Measurements from ENCODE around the gene WDFY2. TPM values are rescaled to one million over a fixed set of nuclear protein-coding genes. Genes with fewer than 3 reads are reported as not detected.

Gene WDFY2
- total RNA-seq, 6 donors from 2014 or later: 13.4 to 34.0 (median 18.8) TPM

DNA sequence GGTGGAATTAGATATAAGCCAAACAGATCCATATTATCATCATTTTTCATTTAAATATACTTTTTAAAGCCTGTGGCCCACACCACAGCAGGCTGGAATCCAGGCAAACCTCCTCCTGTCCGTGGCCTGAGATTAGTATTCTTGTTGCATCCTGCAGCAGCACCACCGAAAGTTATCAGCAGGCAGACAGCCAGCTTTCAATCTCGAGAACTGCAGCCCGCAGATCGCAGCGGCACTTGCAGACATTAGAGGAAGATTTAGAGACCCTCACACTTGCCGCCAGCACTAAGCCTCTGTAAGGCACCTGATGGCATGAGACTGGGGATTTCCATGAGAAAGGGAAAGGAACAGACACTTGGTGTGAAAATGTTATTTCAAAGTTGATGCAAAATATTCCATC lies 212.3 kb downstream of the WDFY2 start:
- no peak overlapping the region for H3K27ac ChIP-seq
- 90 to 95% methylated on average over 7 of the region's 7 CpGs for WGBS, 2 donors
- ATAC-seq (ENCODE audit: low FRiP score in 2 of 2) (no peak), DNase-seq (no peak)
- H3K4me1 ChIP-seq: peaks cover 7 to 16% (median 11%) of the 10 kb centered on the region in 4 donors
- no peaks in the 10 kb centered on the region for H3K9me3 ChIP-seq
- H3K36me3 ChIP-seq: no peaks in the 10 kb centered on the region
- H3K4me3 ChIP-seq: no peak overlapping the region
- H3K27me3 ChIP-seq: no peaks in the 10 kb centered on the region
- TF ChIP-seq POLR2A (IDR thresholded peaks at IDR 0.05): no peak
- TF ChIP-seq, protein P1, sequence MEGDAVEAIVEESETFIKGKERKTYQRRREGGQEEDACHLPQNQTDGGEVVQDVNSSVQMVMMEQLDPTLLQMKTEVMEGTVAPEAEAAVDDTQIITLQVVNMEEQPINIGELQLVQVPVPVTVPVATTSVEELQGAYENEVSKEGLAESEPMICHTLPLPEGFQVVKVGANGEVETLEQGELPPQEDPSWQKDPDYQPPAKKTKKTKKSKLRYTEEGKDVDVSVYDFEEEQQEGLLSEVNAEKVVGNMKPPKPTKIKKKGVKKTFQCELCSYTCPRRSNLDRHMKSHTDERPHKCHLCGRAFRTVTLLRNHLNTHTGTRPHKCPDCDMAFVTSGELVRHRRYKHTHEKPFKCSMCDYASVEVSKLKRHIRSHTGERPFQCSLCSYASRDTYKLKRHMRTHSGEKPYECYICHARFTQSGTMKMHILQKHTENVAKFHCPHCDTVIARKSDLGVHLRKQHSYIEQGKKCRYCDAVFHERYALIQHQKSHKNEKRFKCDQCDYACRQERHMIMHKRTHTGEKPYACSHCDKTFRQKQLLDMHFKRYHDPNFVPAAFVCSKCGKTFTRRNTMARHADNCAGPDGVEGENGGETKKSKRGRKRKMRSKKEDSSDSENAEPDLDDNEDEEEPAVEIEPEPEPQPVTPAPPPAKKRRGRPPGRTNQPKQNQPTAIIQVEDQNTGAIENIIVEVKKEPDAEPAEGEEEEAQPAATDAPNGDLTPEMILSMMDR (IDR thresholded peaks at IDR 0.05): no peak
- no peak for TF ChIP-seq POLR2AphosphoS5 (IDR thresholded peaks at IDR 0.05)
- TF ChIP-seq EP300 (IDR thresholded peaks at IDR 0.05): no peak

DNA sequence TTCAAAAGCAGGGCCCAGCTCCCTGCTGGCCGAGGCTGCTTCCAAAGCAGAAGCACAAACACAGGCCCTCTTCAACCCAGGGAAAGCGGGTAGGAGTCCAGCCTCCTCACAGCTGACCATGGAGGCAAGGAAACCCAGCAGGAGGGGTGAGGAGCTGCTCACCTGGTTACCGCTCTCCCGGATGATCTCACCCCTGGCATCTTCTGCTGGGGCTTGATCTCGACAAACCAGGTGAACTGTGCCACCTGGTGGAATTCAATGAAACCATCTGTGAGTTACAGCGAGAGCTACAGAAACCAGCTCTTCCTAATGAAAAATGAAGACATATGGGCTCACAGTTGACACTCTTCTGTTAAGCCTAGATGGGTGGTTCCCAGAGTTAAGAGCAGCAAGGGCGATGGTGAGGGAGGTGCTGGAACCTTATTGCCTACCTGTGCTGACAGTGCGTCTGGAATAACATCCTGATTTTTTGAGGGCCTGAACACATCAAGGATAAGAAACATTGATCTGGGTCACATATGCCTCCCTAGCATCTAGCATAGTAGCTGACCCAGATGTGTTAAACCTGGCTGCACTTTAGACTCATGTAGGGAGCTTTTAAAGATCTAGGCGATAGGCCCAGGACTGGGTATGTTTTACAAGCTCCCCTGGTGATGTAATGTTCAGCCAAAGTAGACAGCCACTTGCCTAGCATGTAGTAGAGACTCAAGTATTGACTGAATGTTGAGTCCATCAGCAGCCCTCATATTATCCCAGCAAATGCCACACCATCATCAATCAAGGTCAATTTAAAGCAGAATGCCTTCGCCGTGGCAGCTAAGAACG lies 213.6 kb downstream of the WDFY2 start:
- Histone ChIP-seq H3K4me3 (no peak overlapping the region), H3K27me3 (no peaks in the 10 kb centered on the region), H3K9me3 (no peaks in the 10 kb centered on the region), H3K27ac (no peak overlapping the region), H3K36me3 (no peaks in the 10 kb centered on the region), H3K4me1 (peaks cover 21 to 29% (median 24%) of the 10 kb centered on the region in 4 donors)
- 76 to 78% methylated on average over 10 to 12 of the region's 12 CpGs for WGBS, 2 donors
- TF ChIP-seq EP300 (IDR thresholded peaks at IDR 0.05) (no peak), POLR2AphosphoS5 (IDR thresholded peaks at IDR 0.05) (no peak), POLR2A (IDR thresholded peaks at IDR 0.05) (no peak)
- TF ChIP-seq, protein P1 (IDR thresholded peaks at IDR 0.05): peak; percentile 12 to 63 (median 46)
- peak in 1 of 2 donors; percentile 4 for ATAC-seq (ENCODE audit: low FRiP score in 2 of 2)
- DNase-seq: peak in 1 of 2 donors; percentile 53

DNA sequence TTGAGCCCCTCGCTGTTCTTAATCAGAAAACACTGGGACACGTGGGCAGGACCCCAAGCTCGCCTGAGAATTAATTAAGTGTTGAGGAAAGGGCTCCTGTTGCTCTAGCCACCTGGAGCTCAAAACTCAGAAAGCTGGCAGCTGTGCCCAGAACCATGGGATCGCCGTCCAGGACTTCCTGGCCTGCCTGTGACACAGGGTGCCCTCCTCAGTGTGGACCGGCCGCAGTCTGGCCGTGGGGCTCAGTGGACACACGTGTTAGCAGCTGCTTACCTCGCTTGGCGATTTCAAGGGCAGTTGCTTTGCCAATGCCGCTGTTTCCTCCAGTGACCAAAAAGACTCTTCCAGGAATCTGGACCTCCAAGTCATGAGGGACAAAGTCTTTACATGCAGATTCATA lies 215.0 kb downstream of the WDFY2 start:
- H3K27ac ChIP-seq: no peak overlapping the region
- WGBS, 2 donors: 95 to 98% methylated on average over 3 to 12 of the region's 12 CpGs
- peak in 1 of 2 donors; percentile 62 for DNase-seq
- H3K4me1 ChIP-seq: peaks cover 24 to 35% (median 30%) of the 10 kb centered on the region in 4 donors
- no peaks in the 10 kb centered on the region for H3K27me3 ChIP-seq
- no peak for TF ChIP-seq EP300 (IDR thresholded peaks at IDR 0.05)
- TF ChIP-seq POLR2AphosphoS5 (IDR thresholded peaks at IDR 0.05): no peak
- TF ChIP-seq POLR2A (IDR thresholded peaks at IDR 0.05): no peak
- TF ChIP-seq, protein P1 (IDR thresholded peaks at IDR 0.05): no peak
- H3K4me3 ChIP-seq: no peak overlapping the region
- H3K36me3 ChIP-seq: no peaks in the 10 kb centered on the region
- H3K9me3 ChIP-seq: no peaks in the 10 kb centered on the region
- no peak for ATAC-seq (ENCODE audit: low FRiP score in 2 of 2)

DNA sequence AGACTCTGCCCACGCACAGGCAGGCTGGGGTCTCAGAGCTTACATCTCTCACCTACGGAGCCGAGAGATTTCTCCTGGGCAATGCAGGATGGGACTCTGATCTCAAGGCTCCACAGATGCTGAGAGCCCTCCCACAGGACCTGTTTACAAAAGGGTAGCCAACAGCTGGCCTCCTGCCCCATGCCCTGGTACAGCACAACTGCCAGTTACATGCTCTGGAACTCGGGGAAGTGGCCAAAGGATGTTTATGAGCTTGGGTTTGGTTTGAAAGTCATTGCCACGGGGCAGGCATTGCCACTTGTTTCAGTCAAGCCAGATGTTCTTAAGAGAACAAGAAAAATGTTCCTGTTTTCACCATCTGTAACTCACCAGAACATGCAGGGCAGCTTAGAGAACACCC lies 216.2 kb downstream of the WDFY2 start:
- WGBS, 2 donors: 68 to 76% methylated on average over 5 of the region's 5 CpGs
- TF ChIP-seq EP300 (IDR thresholded peaks at IDR 0.05) (no peak), POLR2A (IDR thresholded peaks at IDR 0.05) (no peak), POLR2AphosphoS5 (IDR thresholded peaks at IDR 0.05) (no peak)
- TF ChIP-seq, protein P1 (IDR thresholded peaks at IDR 0.05): no peak
- peaks cover 32 to 45% (median 40%) of the 10 kb centered on the region in 4 donors for H3K4me1 ChIP-seq
- DNase-seq (no peak), ATAC-seq (ENCODE audit: low FRiP score in 2 of 2) (no peak)
- no peaks in the 10 kb centered on the region for H3K9me3 ChIP-seq
- peak overlapping the region in 3 of 4 donors; percentile 66 to 100 (median 97) for H3K27ac ChIP-seq
- H3K36me3 ChIP-seq: no peaks in the 10 kb centered on the region
- H3K4me3 ChIP-seq: no peak overlapping the region
- no peaks in the 10 kb centered on the region for H3K27me3 ChIP-seq

Data from upper lobe of left lung (tissue), 6 donors.